HG02763 (cell line): Measurements from ENCODE around the gene CACNA2D1.

Source experiments
- ATAC-seq: cut with Tn5 transposase; IDR thresholded peaks from one replicate; pipeline ENCODE4 v1.9.1; 2021; ENCODE audit warnings: mild to moderate bottlenecking, moderate library complexity; ENCODE audit not compliant: unreplicated experiment

CACNA2D1 gene

DNA sequence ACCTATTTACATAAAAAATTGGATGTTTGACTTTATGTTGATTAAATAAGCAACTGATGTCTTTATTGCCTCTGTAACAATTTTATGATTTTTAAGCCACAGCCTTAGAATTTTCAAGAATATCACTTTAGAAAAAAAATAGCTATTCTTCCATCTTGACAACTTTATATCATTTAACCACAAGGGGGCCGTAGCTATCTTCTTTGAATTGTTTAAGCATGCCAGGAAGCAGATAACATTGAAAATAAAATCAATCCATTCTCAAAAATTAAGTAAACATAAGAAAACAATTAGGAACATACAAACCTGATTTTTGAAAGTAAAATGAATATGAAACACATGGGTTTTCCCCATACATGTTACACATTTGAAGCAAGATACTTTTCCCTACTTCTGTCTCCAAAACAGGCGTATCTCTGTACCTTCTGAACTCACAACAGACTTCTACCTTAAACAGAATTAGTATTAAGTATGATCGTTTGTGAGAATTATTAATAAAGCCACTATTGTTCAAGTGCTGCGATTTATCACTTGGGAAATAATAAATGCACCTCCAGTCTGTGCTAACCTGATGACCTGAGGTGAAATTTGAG, 209.0 kb downstream of the CACNA2D1 start:
- no peak for ATAC-seq

DNA sequence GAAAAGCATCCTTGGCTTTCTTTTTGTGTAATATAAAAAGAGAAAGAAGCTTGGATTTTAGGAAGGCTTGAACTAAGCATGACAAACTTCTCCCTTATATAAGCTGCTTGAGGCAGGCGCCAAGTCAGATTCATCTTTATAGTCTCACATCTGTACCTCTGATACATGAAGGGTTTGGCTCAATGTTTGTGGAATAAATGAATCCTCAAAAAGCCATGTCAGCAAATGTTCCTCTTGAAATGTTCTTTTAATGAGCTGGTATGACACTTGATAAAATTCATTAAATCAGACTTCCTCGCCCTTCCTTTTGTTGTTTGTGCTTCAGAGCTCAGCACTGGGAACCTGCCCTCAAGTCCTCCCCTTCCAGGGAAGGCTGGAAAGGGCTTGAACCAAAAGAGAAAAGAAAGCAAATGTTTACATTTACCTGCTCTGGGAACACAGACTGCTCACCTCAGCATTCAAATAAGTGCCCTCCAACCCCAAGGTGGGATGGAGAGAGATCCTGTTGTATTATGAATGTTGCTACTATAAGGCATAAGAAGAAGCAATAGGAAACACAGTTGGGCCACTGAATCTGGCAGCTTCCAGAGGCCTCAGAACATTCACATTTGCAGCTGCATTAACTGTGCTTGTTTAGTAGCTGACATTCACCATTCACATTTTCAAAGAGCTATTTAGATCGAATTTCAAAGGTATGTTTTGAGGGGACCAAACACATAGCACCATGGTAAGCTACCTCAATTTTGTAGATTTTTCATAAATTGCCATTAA, 212.6 kb downstream of the CACNA2D1 start:
- no peak for ATAC-seq

DNA sequence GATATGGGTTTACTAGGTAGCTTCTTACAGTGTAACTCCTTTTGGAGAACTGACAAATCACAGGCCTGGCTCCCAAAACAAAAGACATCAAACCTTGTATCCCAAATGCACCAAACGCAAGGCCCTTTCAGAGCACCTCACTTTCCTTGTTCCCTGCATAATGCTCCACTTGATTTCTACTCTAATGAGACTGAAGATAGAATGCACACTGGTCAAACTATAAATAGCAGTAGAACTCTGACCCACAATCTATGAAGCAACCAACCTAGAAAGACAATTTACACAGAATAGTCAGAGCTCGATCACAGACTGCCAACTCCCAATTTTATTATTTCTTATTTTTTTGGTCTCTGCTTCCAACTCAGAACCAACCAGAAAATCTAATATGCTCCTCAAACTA, 214.4 kb downstream of the CACNA2D1 start:
- no peak for ATAC-seq

DNA sequence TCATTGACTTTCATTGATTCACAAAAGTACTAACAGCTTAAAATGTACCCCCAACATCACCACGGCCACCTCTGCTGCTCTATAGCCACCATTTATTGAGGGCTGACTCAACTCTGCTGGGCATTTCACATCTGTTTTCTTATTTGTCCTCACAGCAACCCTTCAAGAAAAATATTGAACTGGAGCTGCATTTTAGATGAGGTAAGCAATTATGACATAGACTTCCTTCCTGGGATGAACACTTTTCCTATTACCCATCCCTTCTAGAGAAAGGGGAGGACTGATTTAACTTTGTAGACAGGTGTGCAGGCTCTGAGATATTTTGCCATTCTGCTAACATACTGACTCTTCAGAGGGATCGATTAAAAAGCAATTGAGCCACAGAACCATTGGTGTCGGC, 217.4 kb downstream of the CACNA2D1 start:
- no peak for ATAC-seq

DNA sequence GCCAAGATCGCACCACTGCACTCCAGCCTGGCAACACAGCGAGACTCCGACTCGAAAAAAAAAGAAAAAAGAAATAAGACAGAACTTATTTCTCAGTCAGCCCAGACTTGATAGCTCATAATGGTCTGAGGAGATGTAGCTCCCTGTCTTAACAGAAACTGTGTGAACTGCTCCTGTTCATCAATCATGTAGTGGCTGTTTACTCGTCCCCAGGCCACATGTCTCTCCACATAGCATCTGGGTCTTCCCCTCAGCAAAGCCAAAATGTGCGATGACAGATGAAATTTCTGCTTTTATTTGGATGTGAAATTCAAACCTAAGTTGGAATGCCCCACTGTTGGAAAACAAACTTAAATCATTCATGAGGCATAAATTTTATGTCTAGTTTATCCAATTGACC, 219.0 kb downstream of the CACNA2D1 start:
- ATAC-seq, result no peak

DNA sequence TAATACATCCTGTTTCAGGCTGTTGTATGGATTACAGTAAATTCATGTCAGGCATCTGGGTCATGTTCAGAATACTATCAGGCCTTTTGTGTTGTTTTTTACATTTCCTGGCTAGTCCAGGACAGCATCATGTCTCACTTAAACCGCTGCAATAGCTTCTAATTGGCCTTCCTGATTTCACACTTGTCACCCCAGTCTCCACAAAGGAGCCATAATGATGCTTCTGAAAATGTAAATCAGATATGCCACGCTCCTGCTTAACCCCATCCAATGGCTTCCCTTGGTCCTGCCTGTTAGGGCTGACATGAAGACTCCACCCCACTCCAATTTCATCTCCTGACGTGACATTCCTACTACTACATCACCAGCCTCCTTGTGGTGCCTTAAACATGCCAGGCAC, 220.0 kb downstream of the CACNA2D1 start:
- ATAC-seq, result no peak

DNA sequence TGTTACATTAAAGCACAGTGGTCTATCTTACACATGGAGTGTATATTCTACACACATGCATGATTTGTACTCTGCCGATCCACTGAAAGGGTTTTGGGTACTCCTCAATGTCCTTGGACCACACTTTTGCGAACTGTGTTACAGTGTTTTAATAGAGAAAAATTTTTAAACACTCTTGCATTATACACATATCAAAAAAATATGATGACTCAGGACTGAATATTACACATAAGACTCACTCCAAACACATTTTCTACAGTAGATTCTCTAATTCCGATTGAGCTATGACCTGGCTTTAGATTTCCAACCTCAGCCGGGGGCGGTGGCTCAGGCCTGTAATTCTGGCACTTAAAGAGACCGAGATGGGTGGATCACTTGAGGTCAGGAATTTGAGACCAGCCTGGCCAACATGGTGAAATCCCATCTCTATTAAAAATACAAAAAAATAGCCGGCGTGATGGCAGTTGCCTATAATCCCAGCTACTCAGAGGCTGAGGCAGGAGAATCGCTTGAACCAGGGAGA, 222.4 kb downstream of the CACNA2D1 start:
- no peak for ATAC-seq

DNA sequence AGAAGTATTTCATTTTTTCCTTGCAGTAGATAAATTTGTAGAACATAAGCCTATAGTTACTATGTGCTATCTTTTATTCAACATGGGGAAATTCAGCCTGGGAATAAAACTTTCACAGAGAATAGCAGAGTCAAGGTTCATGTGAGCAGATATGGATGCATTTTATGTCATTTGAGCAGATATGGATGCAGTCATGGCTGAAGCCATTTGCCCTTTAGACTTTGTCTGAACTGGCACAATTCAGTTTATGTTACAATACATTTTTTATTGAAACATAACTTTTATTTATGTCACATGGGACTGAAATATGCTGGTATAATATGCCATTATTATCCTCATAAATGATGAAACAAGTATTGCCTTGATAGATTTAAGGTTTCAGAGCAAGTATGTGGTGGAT, 231.1 kb downstream of the CACNA2D1 start:
- no peak for ATAC-seq

DNA sequence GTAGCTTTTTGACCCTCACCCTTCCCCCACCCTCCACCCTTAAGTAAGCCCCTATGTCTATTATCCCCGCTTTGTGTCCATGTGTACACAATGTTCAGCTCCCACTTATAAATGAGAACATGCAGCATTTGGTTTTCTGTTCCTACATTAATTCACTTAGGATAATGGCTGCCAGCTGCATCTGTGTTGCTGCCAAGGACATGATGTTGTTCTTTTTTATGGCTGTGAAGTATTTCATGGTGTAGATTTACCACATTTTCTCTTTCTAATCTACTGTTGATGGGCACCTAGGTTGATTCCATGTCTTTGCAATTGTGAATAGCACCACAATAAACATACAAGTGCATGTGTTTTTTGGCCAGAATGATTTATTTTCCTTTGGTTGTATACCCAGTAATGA, 232.2 kb downstream of the CACNA2D1 start:
- no peak for ATAC-seq

DNA sequence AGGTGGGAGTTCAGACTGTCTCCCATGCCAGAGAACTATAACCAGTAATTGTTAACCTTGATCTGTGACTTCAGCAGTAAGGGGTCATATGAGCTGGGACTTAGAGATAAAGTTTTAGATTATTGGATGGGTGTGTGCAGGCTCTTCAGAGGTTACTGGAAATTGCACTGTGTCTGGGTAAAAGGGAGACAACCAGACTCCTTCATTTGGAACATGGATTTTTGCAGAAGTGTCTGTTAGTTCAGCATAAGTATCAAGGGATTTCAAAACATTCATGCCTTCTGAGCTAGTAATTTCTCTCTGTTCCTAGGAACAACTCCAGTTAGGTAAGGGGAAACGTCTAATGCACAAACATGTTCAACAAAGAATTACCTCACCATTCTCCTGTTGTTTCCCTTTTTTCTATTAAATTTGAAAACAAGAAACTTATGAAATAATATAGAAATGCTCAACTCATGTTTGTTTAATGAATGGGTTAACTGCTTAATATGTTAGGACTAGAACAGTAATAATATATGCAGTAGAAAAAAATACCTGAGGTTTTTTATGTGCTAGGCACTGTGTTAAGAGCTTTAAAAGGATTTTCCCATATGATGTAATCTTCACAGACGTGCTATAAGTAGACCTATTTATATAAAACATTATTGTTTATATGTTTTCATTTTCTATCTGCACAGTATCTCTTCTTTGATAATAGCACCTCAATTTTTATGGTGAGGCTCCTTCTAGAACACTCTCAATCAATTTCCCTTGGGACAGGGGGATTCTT, 233.0 kb downstream of the CACNA2D1 start:
- no peak for ATAC-seq

DNA sequence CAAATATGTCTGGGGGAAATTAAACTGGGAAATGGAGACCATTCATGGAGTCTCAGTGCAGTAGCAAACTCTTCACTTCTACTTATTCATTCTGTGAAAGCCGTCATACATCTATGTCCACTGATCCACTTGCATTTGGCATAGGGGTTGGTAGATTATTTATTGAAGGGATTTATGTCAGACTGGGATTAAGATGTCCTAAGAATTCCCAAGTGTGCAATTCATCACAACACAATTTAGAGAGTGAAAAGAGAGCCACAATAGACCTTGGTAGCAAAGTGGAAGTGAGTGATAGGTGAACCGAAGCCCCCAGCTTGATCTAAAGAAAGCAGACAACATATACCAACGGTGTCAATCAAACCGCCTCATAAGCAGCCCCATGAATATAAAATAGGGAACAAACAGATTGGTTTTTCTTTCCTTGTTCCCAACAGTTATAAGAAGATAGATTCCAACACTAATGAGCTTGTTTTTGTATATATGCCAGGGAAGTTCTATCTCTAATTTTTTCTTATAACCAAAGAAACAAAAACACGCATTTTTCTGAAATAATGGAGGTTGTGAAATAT, 234.3 kb downstream of the CACNA2D1 start:
- no peak for ATAC-seq

DNA sequence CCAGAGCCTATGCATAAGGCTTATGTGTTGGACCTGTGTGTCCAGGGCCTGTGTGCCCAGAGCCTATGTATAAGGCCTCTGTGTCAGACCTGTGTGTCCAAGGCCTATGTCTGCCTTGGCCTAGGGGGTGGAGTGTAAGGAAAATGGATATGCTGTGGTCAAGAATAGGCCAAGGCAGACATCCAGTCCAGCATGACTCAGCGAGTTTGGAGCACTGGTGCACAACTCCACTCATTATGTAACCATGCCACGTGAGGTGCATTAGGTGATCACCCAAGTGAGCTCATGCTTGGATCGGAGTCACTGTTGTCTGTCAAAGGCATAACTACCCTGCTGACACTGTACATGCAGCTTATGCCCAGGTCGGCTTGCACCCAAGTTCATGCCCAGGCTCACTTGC, 238.9 kb downstream of the CACNA2D1 start:
- no peak for ATAC-seq

DNA sequence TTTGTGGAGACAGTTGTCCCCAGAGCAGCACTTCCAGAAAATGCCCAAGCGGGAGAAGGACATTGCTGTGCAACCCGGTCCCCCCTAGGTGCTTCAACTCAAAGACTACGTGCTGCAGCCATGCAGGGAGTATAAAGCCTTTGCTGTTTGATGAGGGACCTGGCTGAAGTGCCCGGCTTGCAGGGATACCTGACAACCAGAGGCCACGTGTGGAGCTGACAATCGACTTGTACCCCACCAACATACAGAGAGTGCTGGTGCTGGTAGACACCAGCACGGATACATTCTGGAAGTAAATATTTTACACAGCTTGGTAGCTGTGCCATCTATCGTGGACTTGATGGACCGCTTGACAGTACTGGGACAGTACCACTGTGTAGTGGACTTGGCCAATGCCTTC, 240.6 kb downstream of the CACNA2D1 start:
- no peak for ATAC-seq

DNA sequence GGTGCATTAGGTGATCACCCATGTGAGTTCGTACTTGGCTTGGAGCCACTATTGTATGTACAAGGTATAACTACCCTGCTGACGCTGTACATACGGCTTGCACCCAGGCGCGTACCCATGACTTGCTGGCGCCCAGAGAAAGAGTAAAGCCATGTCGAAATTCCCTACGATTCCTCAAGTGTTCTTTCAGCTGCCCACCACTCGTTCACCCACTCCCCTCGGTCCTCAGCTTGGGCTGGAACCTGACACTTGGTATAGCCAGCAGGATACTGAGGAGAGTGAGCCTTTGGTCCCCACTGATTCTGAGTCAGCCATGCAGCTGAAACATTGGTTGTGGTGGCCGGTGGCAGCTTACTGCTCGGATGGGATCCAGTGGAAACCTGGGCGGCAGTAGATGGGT, 241.5 kb downstream of the CACNA2D1 start:
- no peak for ATAC-seq

DNA sequence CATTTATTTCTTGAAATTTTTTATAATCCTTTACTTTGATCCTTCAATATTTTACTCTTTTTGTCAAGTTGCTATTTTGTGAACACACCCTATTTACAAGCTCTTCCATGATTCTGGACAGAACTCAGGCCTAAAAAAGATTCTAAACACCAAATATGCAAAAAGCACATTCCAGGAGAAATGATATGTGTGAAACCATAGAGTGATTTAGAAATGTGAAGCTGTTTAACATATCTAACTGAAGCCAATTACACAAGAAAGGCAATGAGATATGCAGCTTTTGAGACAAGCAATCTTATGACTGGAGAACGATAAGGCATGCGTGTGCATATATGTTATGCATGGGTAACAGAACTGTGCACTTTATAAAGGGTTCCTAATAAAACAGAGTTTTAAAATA, 243.0 kb downstream of the CACNA2D1 start:
- ATAC-seq, result no peak

DNA sequence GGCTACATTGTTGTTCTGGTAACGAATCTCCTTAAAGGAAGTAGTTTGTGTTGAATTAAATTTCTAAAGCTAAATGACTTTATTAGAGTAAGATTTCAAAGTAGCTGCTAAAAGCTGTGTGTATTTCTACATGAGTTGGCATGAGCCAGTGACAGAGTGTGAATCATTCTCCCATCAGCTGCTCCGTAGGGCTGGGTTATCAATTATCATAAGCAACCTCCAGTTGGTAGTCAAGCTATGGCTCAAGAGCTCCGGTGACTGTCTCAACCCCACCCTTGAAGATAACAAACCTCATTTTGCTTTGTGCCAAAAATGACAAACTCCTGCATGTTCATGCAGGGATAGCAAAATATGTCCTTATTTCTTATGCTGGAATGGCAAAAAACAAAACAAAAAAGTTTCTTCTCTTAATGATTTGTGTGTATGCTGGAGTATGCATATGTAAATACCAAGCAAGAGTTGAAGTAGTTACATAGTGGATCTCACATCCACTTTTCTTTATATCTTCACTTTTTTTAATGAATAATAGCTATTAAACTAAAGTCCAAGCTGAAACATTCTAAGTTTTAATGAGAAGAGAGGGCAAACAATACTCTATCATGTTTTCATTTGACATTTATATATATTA, 249.4 kb downstream of the CACNA2D1 start:
- no peak for ATAC-seq

DNA sequence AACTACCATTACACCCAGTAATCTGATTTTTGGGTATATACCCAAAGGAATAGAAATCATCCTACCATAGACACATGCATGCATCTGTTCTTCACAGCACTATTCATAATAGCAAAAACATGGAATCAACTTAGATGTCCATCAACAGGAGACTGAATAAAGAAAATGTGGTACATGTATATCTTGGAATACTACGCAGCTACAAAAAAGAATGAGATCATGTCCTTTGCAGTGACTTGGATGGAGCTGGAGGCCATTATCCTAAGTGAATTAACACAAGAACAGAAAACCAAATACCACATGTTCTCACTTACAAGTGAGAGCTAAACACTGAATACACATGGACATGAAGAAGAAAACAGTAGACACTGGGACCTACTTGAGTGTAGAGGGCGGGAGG, 254.9 kb downstream of the CACNA2D1 start:
- no peak for ATAC-seq

DNA sequence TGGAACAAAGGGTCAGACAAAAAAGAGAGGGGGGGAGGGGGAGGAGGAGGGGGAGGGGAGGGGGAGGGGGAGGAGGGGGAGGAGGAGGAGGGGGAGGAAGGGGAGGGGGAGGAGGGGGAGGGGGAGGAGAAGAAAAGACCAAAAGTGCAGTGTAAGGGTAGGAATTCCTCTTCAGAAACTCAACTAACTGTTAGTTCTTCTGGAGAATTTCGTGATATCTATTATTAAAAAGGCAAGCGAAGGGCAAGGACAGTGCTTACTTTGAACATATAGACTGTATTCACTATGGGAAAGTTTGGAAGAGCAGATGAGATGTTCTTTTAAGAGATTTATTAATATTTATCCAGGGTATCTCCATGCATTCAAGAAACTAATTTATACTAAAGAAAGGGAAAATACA, 258.1 kb downstream of the CACNA2D1 start:
- ATAC-seq, result no peak

DNA sequence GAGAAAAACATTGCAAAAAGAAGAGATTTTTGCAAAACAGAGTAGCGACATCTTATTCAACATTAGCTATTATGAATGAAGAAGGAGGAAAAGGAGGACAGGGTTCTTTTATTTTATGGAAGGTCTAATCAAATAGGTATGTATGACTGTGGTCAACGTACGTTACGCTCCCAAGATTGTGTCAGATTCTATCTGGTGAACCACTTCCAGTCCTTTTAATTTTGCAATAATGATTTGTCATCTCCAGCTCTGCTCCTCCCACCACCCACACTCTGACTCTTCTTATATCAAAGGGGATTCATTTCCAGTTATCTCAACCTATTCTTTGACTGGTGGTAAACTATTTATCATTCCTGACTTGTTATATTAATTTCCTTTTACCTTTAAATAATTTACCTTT, 259.9 kb downstream of the CACNA2D1 start:
- no peak for ATAC-seq

DNA sequence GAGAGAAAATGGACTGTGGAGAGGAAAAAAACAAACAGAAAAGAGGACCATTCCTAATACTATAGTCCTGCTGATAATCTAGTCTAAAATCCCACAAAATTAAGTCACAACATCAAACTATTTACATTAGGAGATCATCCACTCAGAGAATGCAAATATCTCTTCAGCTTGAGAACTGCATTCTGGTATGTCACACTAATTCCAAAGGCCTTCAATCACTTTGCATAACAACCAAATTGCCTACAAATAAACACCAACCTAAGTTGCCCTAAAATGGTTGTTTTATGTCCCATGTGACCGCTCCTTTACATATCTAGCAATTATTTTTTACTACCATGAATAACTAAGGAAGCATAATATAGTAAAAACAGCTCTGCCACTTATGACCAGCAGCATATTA, 264.3 kb downstream of the CACNA2D1 start:
- ATAC-seq, result no peak

DNA sequence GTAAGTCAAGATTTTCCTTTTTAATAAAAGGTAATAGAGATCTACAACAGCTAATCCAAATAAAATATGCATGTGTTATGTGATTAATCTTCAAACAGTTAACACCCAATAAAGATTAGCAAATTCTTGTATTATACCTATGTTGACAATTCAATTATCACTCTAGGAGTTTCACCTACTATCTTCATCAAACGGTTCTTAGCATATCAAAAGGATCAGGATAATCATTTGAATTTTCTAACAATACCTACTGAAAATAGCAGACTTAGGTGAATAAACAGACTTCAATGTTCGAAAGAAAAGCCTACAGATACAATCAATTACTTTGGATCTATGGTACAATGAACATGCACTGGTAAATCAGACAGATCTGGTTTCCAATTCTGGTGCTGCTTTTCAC, 268.3 kb downstream of the CACNA2D1 start:
- no peak for ATAC-seq
